Skeletal muscle satellite cell (primary cell): ENCODE results near the gene CDC42BPA.

ENCODE experiments used
- H3K27me3 ChIP-seq: 2 replicates; pipeline ENCODE4 v1.7.0; 2013; ENCODE audit warnings: low read length; ENCODE audit not compliant: control insufficient read depth, insufficient read depth
- H3K36me3 ChIP-seq: 2 replicates; pipeline ENCODE4 v1.7.0; 2013; ENCODE audit warnings: mild to moderate bottlenecking, control low read depth, low read length; ENCODE audit not compliant: insufficient read depth
- H3K4me1 ChIP-seq: 2 replicates; pipeline ENCODE4 v1.7.0; 2013; ENCODE audit warnings: low read length; ENCODE audit not compliant: control insufficient read depth, insufficient read depth
- H3K4me2 ChIP-seq: 2 replicates; pipeline ENCODE4 v1.7.0; 2013; ENCODE audit warnings: mild to moderate bottlenecking, low read length
- H3K4me3 ChIP-seq: 2 replicates; pipeline ENCODE4 v1.7.0; 2013; ENCODE audit warnings: low read length
- H3K9ac ChIP-seq: 2 replicates; pipeline ENCODE4 v1.7.0; 2013; ENCODE audit warnings: mild to moderate bottlenecking, low read depth, low read length, moderate library complexity
- H3K9me3 ChIP-seq: replicated peaks from 2 replicates; pipeline ENCODE4 v1.7.0; 2013; ENCODE audit warnings: mild to moderate bottlenecking, control low read depth, low read length

CDC42BPA gene

DNA sequence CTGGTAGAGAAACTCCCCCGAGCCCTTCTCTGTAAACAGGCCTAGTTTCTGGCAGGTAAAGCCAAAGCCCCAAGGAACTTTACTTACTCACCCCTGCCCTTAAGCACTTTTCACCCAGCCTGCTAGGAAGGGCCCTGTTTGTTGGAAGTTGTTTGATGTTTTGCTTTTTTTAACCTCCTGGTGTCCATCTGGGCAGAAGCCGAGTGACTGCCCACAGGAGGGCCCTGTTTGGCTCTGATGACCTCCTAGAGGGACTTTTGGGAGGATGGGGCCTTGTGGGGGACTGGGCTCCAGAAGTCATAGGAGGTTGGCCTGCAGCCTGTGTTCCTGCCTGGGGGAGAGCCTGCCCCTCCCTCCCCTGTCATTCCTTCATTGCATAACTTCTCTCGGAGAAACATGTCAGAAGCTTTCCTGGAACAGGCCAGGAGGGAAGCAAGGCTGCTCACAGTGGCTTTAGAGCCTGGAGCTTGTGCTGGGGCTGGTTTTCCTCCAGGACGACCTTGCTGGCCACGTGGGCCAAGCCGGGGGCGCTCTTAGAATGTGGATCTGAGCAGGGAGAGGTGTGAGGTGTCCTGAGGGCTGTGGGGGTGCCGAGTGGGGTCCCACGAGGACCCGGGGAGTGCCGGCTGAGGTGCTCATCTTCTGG lies 344.3 kb downstream of the CDC42BPA start:
- Histone ChIP-seq H3K4me3 (no peak overlapping the region), H3K27me3 (no peaks in the 10 kb centered on the region), H3K4me1 (peaks cover 4% of the 10 kb centered on the region), H3K9ac (no peak overlapping the region), H3K4me2 (no peak overlapping the region), H3K9me3 (no peaks in the 10 kb centered on the region), H3K36me3 (no peaks in the 10 kb centered on the region)

GRCh38 chr1:226973371-226973897 lies 344.9 kb downstream of the CDC42BPA start:
- Histone ChIP-seq H3K27me3 (no peaks in the 10 kb centered on the region), H3K4me2 (no peak overlapping the region), H3K4me1 (peaks cover 4% of the 10 kb centered on the region), H3K36me3 (no peaks in the 10 kb centered on the region), H3K9me3 (no peaks in the 10 kb centered on the region), H3K4me3 (no peak overlapping the region), H3K9ac (no peak overlapping the region)

DNA sequence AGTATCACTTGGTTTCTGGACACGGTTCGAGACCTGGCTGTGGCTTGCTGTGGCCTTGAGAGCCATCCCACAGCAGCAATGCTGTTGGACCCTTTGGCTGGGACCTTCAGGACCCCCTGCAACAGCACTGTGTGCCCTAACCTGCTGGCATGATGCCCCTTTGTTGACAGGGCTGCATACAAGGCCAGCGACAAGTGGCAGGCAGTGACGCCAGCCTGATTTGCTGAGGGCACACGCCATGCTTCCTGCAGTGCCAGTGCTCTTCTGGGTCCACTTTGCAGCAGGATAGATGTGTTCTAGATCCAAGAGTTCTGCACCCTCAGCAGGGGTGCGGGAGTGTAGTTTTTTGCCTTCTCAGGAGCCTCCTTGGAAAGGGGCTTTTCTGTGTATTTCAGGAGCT lies 345.4 kb downstream of the CDC42BPA start:
- Histone ChIP-seq H3K4me1 (peaks cover 4% of the 10 kb centered on the region), H3K4me3 (no peak overlapping the region), H3K9me3 (no peaks in the 10 kb centered on the region), H3K9ac (no peak overlapping the region), H3K4me2 (no peak overlapping the region), H3K27me3 (no peaks in the 10 kb centered on the region), H3K36me3 (no peaks in the 10 kb centered on the region)

- Histone ChIP-seq H3K27me3 (no peaks in the 10 kb centered on the region), H3K9me3 (no peaks in the 10 kb centered on the region), H3K4me2 (no peak overlapping the region), H3K4me3 (no peak overlapping the region), H3K36me3 (no peaks in the 10 kb centered on the region), H3K4me1 (peaks cover 7% of the 10 kb centered on the region), H3K9ac (no peak overlapping the region)
Observed at GRCh38 chr1:226971765-226972164, 346.5 kb downstream of the CDC42BPA start.

DNA sequence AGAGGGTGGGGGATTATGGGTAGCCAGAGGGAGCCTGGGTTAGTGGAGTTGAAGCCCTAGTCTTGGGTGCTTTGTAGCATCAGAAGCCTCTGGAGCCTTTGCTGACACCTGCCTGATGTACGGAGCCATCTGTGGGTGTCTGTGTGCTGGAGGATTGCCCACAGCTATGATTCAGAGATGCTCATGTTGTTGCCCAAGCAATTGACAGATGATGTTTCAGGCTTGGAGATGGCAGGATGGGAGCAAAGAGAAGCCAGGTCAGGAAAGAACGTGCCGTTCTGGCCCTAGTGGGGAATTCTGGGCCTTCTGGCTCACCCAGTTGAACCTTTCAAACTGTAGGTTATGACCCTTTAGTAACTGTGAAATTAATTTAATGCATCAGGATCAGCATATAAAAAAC lies 350.6 kb downstream of the CDC42BPA start:
- Histone ChIP-seq H3K4me2 (no peak overlapping the region), H3K27me3 (no peaks in the 10 kb centered on the region), H3K4me1 (peaks cover 3% of the 10 kb centered on the region), H3K9ac (no peak overlapping the region), H3K36me3 (no peaks in the 10 kb centered on the region), H3K4me3 (no peak overlapping the region), H3K9me3 (no peaks in the 10 kb centered on the region)

- Histone ChIP-seq H3K27me3 (no peaks in the 10 kb centered on the region), H3K36me3 (no peaks in the 10 kb centered on the region), H3K9ac (no peak overlapping the region), H3K4me1 (peaks cover 3% of the 10 kb centered on the region), H3K9me3 (no peaks in the 10 kb centered on the region), H3K4me3 (no peak overlapping the region), H3K4me2 (no peak overlapping the region)
Observed at GRCh38 chr1:226966683-226967082, 351.6 kb downstream of the CDC42BPA start.

- H3K27me3 ChIP-seq = no peaks in the 10 kb centered on the region
- no peaks in the 10 kb centered on the region for H3K9me3 ChIP-seq
- no peak overlapping the region for H3K4me3 ChIP-seq
- H3K4me1 ChIP-seq = peaks cover 3% of the 10 kb centered on the region
- H3K36me3 ChIP-seq = no peaks in the 10 kb centered on the region
- H3K4me2 ChIP-seq = no peak overlapping the region
- H3K9ac ChIP-seq = no peak overlapping the region
Observed at GRCh38 chr1:226965581-226966440, 352.5 kb downstream of the CDC42BPA start.

DNA sequence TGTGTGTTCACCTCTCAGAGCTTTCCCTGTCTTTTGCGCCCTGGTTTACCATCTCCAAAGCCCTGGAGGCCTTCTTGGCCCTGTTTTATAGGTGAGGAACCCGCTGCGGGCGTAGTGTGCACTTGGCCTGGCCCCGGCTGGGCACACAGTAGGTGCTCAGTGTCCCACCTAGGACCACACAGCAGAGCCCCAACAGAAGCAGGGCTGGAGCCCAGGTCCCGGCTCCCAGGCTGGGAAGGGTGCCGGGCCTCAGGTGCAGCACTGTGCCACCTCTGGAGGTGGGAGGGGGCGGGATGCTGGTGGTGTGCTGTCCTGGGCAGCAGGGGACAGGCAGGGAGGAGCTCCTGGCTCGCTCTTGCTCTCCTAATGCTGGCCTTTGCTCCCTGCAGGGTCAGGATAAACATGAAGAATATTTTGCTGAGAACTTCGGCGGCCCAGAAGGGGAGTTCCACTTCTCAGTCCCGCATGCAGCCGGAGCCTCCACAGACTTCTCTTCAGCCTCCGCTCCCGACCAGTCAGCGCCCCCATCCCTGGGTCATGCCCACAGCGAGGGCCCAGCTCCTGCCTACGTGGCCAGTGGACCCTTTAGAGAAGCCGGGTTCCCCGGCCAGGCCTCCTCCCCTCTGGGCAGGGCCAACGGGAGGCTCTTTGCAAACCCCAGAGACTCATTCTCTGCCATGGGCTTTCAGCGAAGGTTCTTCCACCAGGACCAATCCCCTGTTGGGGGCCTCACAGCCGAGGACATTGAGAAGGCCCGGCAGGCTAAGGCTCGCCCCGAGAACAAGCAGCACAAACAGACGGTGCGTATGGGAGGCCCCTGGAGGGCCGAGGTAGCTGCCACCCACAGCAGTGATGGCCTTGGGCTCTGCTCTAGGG lies 353.4 kb downstream of the CDC42BPA start:
- Histone ChIP-seq H3K4me3 (no peak overlapping the region), H3K9me3 (no peaks in the 10 kb centered on the region), H3K36me3 (no peaks in the 10 kb centered on the region), H3K27me3 (no peaks in the 10 kb centered on the region), H3K9ac (no peak overlapping the region), H3K4me1 (peaks cover 3% of the 10 kb centered on the region), H3K4me2 (no peak overlapping the region)

GRCh38 chr1:226964068-226964425 lies 354.2 kb downstream of the CDC42BPA start:
- Histone ChIP-seq H3K4me3 (no peak overlapping the region), H3K27me3 (no peaks in the 10 kb centered on the region), H3K9ac (no peak overlapping the region), H3K4me2 (no peak overlapping the region), H3K9me3 (no peaks in the 10 kb centered on the region), H3K4me1 (peaks cover 3% of the 10 kb centered on the region), H3K36me3 (no peaks in the 10 kb centered on the region)

GRCh38 chr1:226962421-226963391 lies 355.6 kb downstream of the CDC42BPA start:
- no peak overlapping the region for H3K9ac ChIP-seq
- H3K4me2 ChIP-seq = no peak overlapping the region
- peaks cover under 1% of the 10 kb centered on the region for H3K4me1 ChIP-seq
- H3K4me3 ChIP-seq = no peak overlapping the region
- no peaks in the 10 kb centered on the region for H3K36me3 ChIP-seq
- H3K9me3 ChIP-seq = no peaks in the 10 kb centered on the region
- H3K27me3 ChIP-seq = no peaks in the 10 kb centered on the region
